Pons (tissue), 1 donor: ENCODE data around the gene DDX4.
"Not testable (repeated sequence)": the region's sequence is repeated elsewhere in the genome, so short reads cannot be mapped to it uniquely, and the experiment has no call there.

Experiments
- DNase-seq: peaks from one replicate; pipeline ENCODE4 v3.0.0-alpha.2; 2016; ENCODE audit warnings: low spot score

DDX4 gene

DNA sequence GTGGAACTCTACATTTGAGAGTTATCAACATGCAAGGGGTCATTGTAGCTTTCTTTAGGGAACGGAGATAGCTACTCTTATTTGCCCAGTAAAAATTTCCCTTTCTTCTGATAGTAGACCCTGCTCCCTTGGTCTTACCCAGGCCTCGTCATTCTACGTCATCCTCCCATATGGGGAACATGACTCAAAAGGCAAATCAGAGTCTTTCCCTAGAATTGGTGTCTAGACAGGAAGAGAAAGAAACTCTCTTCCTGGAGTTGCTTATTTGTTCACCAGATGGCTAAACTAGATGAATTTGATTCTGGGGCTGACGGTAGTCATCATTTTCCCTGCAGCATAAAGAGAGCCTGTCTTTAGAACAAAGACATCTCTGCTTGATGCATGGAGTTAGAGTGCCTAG lies 13.6 kb upstream of the DDX4 start:
- DNase-seq, result no peak

DNA sequence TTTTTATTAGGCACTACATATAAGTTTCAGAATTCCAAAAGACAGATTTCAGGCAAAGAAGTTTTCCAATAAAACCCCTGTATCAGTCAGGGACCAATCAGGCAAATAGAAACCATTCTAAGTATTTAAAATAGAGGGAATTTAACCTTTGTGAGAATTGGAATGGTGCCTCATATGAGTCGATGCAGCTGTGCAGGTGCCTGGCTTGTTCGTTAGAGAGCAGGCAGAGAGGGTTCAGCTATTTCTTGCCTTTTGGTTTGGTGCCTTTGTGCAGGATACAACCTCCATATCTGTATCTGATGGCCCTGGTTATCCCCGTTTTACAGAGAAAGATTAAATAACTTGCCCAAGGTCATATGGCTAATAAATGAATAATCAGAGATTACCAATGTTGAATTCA lies 6.0 kb upstream of the DDX4 start:
- DNase-seq, result no peak

DNA sequence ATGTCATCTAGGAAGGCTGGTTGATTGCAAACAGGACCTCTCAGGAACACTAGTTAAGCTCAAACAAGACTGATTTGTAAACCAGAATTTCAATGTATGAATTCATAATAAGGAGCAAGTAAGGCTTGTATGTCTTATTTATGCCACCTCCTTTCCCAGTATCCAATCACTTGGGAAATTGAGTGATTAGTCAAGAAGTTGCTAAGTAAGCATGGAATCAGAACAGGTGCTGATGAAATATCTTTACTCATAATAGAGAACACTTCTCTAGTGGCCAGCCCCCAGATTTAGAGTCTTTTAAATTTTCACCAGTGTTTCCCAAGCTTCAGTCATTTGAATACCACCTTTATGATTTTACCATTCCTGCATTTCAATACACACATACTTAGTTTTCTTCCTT lies 5.3 kb upstream of the DDX4 start:
- DNase-seq, result no peak

DNA sequence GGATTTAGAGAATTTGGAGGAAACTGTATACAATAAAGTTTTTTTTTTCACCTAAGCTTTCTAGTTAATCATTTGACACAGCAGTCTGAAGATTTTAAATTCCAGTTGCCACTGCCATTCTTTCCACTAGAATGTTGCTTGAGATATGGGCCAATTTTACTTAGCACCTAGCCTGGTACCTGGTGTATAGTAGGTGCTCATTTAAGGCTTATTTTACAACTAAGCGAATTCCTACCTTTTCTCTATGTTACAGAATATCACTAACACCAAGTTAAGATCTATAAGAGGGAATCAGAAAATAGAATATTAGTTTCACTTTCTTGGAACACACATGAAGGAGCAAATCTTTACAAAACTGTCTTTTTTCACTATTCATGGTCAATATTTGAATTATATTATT lies 3.2 kb upstream of the DDX4 start:
- DNase-seq, result no peak

DNA sequence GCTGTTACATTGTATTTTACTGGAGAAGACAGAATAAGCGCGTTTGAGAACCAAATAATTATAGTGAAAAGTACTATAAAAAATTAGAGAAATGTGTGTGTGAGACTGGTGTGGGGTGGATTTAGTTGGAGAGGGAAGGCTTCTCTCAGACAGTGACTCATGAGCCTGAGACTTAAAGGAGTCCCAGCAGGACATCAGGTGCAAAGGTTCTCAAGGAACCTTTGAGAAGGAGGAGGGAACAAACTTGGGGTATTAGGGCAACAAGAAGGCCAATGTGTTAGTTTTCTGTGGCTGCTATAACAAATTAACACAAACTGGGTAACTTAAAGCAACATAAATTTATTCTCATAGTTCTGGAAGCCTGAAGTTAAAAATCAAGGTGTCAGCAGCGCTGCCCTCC lies 4.9 kb downstream of the DDX4 start:
- DNase-seq, result no peak

GRCh38 chr5:55747778-55748318 lies 10.0 kb downstream of the DDX4 start:
- DNase-seq, result no peak

GRCh38 chr5:55749387-55749786 lies 11.5 kb downstream of the DDX4 start:
- DNase-seq, result no peak

DNA sequence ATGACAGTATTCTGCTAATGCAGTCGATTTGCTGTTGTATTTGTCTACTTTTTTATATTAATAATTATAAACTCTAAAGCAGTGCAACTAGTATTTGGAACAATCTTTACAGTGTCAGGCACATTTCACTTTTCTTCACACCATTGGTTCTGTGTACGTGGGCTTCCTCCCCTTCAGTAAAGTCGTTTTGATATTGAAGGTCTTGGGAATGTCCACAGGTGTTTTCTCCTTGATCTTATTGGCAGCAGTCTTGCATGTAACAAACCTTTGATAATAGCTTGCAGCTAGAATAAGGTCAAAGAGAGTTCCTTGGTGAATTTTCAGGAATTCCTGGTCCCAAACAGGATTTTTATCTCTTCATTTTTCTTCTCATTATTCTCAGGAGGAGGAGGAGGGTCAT lies 12.2 kb downstream of the DDX4 start:
- DNase-seq, result no peak

- no peak for DNase-seq
These were observed 12.6 kb downstream of the DDX4 start for GRCh38 chr5:55750499-55750898.

DNA sequence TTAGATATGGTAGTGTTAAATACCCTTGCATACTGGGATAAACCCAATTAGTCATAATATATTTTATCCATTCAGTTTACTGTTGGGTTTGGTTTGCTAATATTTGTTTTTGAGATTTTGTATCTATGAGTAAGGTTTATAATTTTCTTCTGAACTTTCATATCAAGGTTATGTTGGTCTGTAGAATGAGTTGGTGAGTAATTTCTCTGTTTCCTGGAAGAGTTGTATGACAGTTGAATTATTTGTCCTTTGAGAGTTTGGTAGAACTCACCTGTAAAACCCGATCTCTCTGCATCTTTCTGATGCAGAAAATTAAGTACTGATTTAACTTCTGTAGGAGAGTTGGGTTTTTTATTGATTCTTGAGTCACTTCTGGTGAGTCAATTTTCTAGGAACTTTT lies 20.4 kb downstream of the DDX4 start:
- DNase-seq, result no peak

DNA sequence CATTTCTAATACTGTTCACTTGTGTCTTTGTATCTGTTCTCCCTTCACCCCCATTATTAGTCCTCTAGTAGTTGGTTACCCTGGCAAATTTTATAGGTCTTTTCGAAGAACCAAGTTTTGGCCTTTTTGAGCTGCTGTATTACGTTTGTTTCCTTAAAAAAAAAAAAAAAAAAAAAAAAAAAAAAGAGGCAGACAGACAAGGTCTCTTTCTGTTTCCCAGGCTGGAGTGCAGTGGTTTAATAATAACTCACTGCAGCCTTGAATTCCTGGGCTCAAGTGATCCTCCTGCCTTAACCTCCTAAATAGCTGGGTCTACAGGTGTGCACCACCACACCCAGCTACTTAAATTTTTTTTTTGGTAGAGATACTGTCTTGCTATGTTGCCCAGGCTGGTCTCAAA lies 20.9 kb downstream of the DDX4 start:
- DNase-seq, result no peak

DNA sequence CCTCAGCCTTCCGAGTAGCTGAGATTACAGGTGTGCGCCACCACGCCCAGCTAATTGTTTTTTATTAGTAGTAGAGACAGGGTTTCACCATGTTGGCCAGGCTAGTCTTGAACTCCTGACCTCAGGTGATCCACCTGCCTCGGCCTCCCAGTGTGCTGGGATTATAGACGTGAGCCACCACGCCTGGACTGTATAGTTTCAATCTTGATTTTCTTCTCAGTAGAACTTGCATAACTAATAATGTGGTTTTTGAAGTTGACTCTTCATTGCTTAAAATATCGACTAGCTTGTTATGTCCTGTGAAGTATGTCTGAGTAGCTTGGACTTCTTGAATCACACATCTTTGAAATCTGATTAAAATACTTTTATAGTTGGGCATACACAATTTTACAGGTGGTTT lies 23.9 kb downstream of the DDX4 start:
- not testable (repeated sequence) for DNase-seq

GRCh38 chr5:55763746-55764420 lies 26.0 kb downstream of the DDX4 start:
- DNase-seq, result no peak

- no peak for DNase-seq
These were observed 30.4 kb downstream of the DDX4 start for GRCh38 chr5:55768279-55768678.

GRCh38 chr5:55771175-55771655 lies 33.4 kb downstream of the DDX4 start:
- no peak for DNase-seq

DNA sequence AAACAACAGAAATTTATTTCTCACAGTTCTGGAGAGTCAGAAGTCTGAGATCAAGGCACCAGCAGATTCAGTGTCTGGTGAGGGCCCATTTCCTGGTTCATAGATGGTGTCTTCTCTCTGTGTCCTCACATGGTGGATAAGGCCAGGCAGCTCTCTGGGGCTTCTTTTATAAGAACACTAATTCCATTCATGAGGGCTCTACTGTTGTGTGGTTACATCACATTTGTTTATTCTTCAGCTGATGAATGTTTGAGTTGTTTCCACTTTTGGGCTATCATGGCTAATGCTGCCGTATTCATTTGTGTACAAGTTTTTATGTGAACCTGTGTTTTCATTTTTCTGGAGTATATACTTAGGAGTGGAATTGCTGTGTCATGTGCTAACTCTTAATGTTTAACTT lies 35.2 kb downstream of the DDX4 start:
- DNase-seq, result peak; percentile 86

DNA sequence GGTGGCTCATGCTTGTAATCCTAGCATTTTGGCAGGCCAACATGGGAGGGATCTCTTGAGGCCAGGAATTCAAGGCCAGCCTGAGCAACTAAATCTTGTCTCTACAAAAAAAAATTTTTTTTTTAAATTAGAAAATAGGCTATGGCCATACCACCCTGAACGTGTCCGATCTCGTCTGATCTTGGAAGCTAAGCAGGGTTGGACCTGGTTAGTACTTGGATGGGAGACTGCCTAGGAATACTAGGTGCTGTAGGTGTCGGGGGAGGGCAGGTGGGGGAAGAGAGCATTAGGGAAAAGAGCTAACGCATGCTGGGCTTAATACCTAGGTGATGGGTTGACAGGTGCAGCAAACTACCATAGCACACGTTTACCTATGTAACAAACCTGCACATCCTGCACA lies 39.5 kb downstream of the DDX4 start:
- DNase-seq, result no peak

DNA sequence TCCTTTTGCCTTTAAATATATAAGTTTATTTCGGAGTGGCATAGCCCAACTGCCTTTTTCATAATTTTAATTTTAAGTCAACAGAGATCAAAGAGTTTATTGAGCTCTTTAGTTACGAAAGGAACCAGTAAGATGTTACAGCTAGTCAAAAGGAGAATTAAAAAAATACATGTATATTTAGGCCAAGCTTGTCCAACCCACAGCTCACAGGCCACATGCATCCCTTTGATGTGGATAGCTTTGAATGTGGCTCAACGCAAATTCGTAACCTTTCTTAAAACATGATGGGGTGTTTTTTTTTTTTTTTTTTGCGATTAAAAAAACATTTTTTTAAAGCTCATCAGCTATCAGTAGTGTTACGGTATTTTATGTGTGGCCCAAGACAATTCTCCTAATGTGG lies 63.1 kb downstream of the DDX4 start:
- no peak for DNase-seq

- DNase-seq, result not testable (repeated sequence)
These were observed 71.0 kb downstream of the DDX4 start for GRCh38 chr5:55808814-55809213.

- DNase-seq, result not testable (repeated sequence)
These were observed 78.1 kb downstream of the DDX4 start for GRCh38 chr5:55815939-55816338.

DNA sequence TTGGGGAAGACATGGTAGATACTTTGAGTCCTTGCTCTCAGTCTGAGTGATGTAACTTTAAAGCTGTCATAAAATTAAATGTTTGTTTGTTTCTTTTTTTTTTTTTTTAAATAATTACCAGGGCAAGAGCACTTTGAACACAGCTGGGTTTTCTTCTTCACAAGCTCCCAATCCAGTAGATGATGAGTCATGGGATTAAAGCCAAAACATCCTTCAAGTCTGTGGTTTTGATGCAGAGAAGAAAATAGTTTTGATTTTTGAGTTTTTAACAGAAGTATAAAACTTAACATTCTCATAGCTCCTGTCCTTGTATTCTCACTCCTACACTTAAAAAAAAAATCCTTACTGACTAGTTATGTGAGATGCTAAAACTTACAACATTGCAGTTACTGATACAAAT lies 78.5 kb downstream of the DDX4 start:
- DNase-seq, result no peak

- DNase-seq, result no peak
These were observed 79.2 kb downstream of the DDX4 start for GRCh38 chr5:55817030-55817429.

DNA sequence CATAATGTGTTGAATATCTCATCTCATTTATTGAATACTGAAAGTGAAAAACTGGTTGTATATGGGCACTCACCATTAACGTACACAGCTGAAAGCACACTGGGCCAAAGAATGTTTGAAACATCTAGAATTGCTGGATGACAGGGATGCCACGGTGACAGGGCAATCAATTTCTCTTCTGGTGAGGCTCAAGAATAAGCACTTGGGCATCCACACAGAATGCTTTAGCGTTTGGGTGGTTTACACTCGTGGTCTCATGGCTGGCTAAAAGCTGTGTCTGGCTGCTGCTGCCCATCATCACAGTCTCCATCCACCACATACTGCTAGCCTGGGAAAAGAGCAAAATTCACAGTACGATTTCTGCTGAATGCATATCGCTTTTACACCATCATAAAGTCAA lies 82.6 kb downstream of the DDX4 start:
- DNase-seq, result no peak
